CD8-positive, alpha-beta memory T cell (primary cell): ENCODE data around the gene TAL1. TPM values are rescaled to one million over a fixed set of nuclear protein-coding genes. Genes with fewer than 3 reads are reported as not detected.
A peak's percentile ranks its signal among the peaks of the same experiment; 100 is the strongest.

Experiments used
- CTCF ChIA-PET: fragments of 350-600 bp; sonication (Branson Sonifier 250); formaldehyde crosslinking; loops from one replicate; lab custom pipeline; 2021; ENCODE audit warnings: antibody characterized with exemption; lab: Charles Lee
- POLR2A ChIA-PET: fragments of 350-600 bp; sonication (Branson Sonifier 250); formaldehyde crosslinking; loops from one replicate; lab custom pipeline; 2021; ENCODE audit warnings: antibody characterized with exemption; lab: Charles Lee
- DNase-seq, 5 donors: peaks; one replicate each; pipeline versions ENCODE4 v3.0.0 to v3.0.0-alpha.2; 2020 to 2022; ENCODE audit warnings: mixed read lengths in 1 of 5
- H3K27ac ChIP-seq: one replicate; pipeline ENCODE4 v1.7.0; 2013; ENCODE audit warnings: low read depth, mild to moderate bottlenecking, low read length, moderate library complexity
- H3K27me3 ChIP-seq: 2 replicates; pipeline ENCODE4 v1.7.0; 2013; ENCODE audit warnings: low read length, mild to moderate bottlenecking; ENCODE audit not compliant: insufficient read depth, poor library complexity, severe bottlenecking
- H3K36me3 ChIP-seq: 2 replicates; pipeline ENCODE4 v1.7.0; 2013; ENCODE audit warnings: mild to moderate bottlenecking, low read length, moderate library complexity; ENCODE audit not compliant: insufficient read depth
- H3K4me1 ChIP-seq: 2 replicates; pipeline ENCODE4 v1.7.0; 2013; ENCODE audit warnings: mild to moderate bottlenecking, low read length, moderate library complexity; ENCODE audit not compliant: insufficient read depth
- H3K4me3 ChIP-seq: 2 replicates; pipeline ENCODE4 v1.7.0; 2013; ENCODE audit warnings: mild to moderate bottlenecking, low read length
- H3K9me3 ChIP-seq: 2 replicates; pipeline ENCODE4 v1.7.0; 2013; ENCODE audit warnings: mild to moderate bottlenecking, low read length
- H3K27ac Mint-ChIP-seq, 8 donors: one replicate each; pipeline ENCODE4 v1.8.0; 2020 to 2021; ENCODE audit warnings: mixed read lengths in 8 of 8, mild to moderate bottlenecking in 6 of 8, inconsistent platforms in 3 of 8, moderate library complexity in 3 of 8
- H3K27me3 Mint-ChIP-seq, 2 donors: one replicate each; pipeline ENCODE4 v1.8.0; 2020 to 2021; ENCODE audit warnings: mixed read lengths in 2 of 2, mild to moderate bottlenecking in 1 of 2, moderate library complexity in 1 of 2
- H3K36me3 Mint-ChIP-seq, 3 donors: one replicate each; pipeline ENCODE4 v1.8.0; 2020 to 2021; ENCODE audit warnings: mixed read lengths in 3 of 3, inconsistent platforms in 1 of 3, mild to moderate bottlenecking in 1 of 3
- H3K4me1 Mint-ChIP-seq, 3 donors: one replicate each; pipeline ENCODE4 v1.8.0; 2020 to 2021; ENCODE audit warnings: mixed read lengths in 3 of 3, inconsistent platforms in 1 of 3, mild to moderate bottlenecking in 1 of 3
- H3K4me3 Mint-ChIP-seq, 7 donors: one replicate each; pipeline ENCODE4 v1.8.0; 2020 to 2021; ENCODE audit warnings: mixed read lengths in 7 of 7, mild to moderate bottlenecking in 6 of 7, moderate library complexity in 4 of 7, inconsistent platforms in 2 of 7
- H3K9me3 Mint-ChIP-seq, 5 donors: one replicate each; pipeline ENCODE4 v1.8.0; 2020 to 2022; ENCODE audit warnings: mixed read lengths in 5 of 5, mild to moderate bottlenecking in 3 of 5, moderate library complexity in 2 of 5, inconsistent platforms in 1 of 5
- polyA plus RNA-seq: library from polyadenylated mRNA; unstranded; fragments of 300-500 nt; fragmentation: Illumina TruSeq; gene quantifications from one replicate; pipeline ENCODE4 v1.2.3, GENCODE V29; 2021
- total RNA-seq, 2 experiments: library from RNA; stranded (reverse); gene quantifications; one replicate each; pipeline ENCODE4 v1.2.3, GENCODE V29; 2021

Gene TAL1
- total and polyA plus RNA-seq, 3 experiments from 2014 or later: not detected

DNA sequence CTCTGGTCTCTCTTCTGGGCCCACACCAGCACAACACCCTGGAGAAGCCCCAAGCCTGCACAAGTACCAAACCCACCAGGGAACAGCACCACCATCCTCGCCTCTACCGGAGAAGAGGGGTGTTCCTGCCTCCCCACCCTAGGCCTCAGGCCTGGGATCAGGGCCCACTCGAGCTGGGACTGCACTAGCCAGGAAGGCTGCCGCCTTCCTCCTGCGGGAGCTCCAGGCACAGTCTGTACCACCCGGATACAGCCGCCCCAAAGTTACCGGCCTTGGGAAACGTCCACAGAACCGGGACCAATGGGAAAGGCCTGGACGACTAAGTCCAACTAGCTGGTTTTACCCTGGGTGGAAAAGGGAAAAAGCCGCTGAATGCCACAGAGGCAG lies 3.4 kb downstream of the TAL1 start:
- Histone ChIP-seq H3K27me3 (peaks cover 68% of the 10 kb centered on the region), H3K36me3 (no peaks in the 10 kb centered on the region), H3K4me1 (peaks cover 24% of the 10 kb centered on the region), H3K4me3 (no peak overlapping the region), H3K9me3 (no peaks in the 10 kb centered on the region), H3K27ac (peak overlapping the region; percentile 85)
- CTCF ChIA-PET: interaction anchor here (1.5 kb wide), 2 partner anchors 9 to 35 kb away, joined by 4 read pairs; no protein-coding TSS in a partner anchor
- Mint-ChIP-seq H3K36me3 (peaks cover 0 to 3% (median 0%) of the 10 kb centered on the region in 3 donors), H3K4me1 (peaks cover 27 to 42% (median 40%) of the 10 kb centered on the region in 3 donors), H3K27me3 (peaks cover 55 to 72% of the 10 kb centered on the region in 2 donors), H3K27ac (peak overlapping the region in 1 of 8 donors; percentile 34), H3K4me3 (no peak overlapping the region), H3K9me3 (peaks cover 0 to 3% (median 0%) of the 10 kb centered on the region in 5 donors)
- no peak for DNase-seq
- POLR2A ChIA-PET: no interaction called here

DNA sequence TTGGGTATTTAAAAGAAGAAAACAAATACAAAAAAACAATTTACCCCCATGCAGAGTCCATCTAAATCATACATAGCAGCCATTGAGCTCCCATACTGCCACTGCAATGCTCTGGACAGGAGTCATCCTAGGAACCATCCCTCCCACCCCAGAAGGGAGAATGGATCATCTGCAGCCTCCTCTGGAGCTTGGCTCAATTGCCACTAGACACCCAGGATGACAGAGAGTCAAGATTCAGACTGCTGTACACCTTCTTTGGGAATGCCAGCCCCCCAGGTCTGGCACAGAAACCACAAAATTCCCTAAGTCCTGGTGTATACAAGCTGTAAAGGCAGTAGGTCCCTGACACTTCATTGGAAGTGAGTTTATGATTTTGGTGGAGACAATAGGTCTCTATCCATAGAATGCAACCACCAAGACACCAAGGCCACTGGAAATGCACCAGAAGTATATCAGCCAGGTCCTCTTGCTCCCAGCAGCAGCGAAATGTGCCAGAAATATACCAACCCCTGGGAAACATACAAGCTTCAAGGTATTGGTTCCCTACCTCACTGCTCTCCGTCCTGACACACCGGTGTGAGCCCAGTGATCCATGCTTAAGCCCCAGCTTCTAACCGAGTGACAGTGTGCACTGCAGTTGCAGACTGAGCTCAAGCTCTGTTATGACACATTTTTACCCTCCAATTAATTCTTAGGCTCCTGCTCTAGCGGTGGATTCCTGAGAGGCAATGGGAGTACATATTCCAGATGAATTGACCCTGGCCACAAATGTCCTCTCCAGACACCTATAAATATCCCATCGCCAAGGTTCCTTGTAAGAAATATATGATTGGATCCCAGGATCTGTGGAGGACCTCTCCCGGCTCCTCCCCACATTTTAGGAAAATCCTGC lies 4.4 kb downstream of the TAL1 start:
- ChIA-PET POLR2A (no interaction called here), CTCF (interaction anchor here (1.5 kb wide), 2 partner anchors 10 to 34 kb away, joined by 4 read pairs; no protein-coding TSS in a partner anchor)
- H3K4me3 Mint-ChIP-seq: no peak overlapping the region

GRCh38 chr1:47226839-47227215 lies 5.2 kb downstream of the TAL1 start:
- Histone ChIP-seq H3K4me3 (no peak overlapping the region), H3K27ac (no peak overlapping the region), H3K27me3 (peaks cover 56% of the 10 kb centered on the region), H3K9me3 (no peaks in the 10 kb centered on the region), H3K4me1 (peaks cover 24% of the 10 kb centered on the region), H3K36me3 (no peaks in the 10 kb centered on the region)
- DNase-seq: no peak
- H3K4me3 Mint-ChIP-seq: no peak overlapping the region
- peaks cover 43 to 56% of the 10 kb centered on the region in 2 donors for H3K27me3 Mint-ChIP-seq
- no peak overlapping the region for H3K27ac Mint-ChIP-seq
- peaks cover 0 to 3% (median 0%) of the 10 kb centered on the region in 3 donors for H3K36me3 Mint-ChIP-seq
- H3K4me1 Mint-ChIP-seq: peaks cover 23 to 33% (median 30%) of the 10 kb centered on the region in 3 donors
- ChIA-PET CTCF (no interaction called here), POLR2A (no interaction called here)
- H3K9me3 Mint-ChIP-seq: peaks cover 0 to 3% (median 0%) of the 10 kb centered on the region in 5 donors

More for the DNA sequence above, 4.4 kb downstream of the TAL1 start:
- H3K4me3 ChIP-seq: peak overlapping the region; percentile 8
- Mint-ChIP-seq H3K27ac (no peak overlapping the region), H3K4me1 (peaks cover 26 to 38% (median 35%) of the 10 kb centered on the region in 3 donors), H3K27me3 (peaks cover 46 to 62% of the 10 kb centered on the region in 2 donors), H3K9me3 (peaks cover 0 to 3% (median 0%) of the 10 kb centered on the region in 5 donors), H3K36me3 (peaks cover 0 to 3% (median 0%) of the 10 kb centered on the region in 3 donors)
- no peaks in the 10 kb centered on the region for H3K36me3 ChIP-seq
- H3K27me3 ChIP-seq: peaks cover 60% of the 10 kb centered on the region
- peaks cover 24% of the 10 kb centered on the region for H3K4me1 ChIP-seq
- H3K27ac ChIP-seq: peak overlapping the region; percentile 85
- no peak for DNase-seq
- no peaks in the 10 kb centered on the region for H3K9me3 ChIP-seq

GRCh38 chr1:47226121-47226838 lies 5.7 kb downstream of the TAL1 start:
- Histone ChIP-seq H3K27me3 (peaks cover 51% of the 10 kb centered on the region), H3K4me1 (peaks cover 19% of the 10 kb centered on the region), H3K27ac (no peak overlapping the region), H3K36me3 (no peaks in the 10 kb centered on the region), H3K9me3 (no peaks in the 10 kb centered on the region), H3K4me3 (no peak overlapping the region)
- peak overlapping the region; percentile 56 to 90 (median 65) for H3K4me3 Mint-ChIP-seq
- H3K9me3 Mint-ChIP-seq: peaks cover 0 to under 1% (median 0%) of the 10 kb centered on the region in 5 donors
- POLR2A ChIA-PET: no interaction called here
- peaks cover 18 to 28% (median 24%) of the 10 kb centered on the region in 3 donors for H3K4me1 Mint-ChIP-seq
- H3K36me3 Mint-ChIP-seq: no peaks in the 10 kb centered on the region
- H3K27ac Mint-ChIP-seq: peak overlapping the region in 2 of 8 donors; percentile 6 to 51
- CTCF ChIA-PET: no interaction called here
- no peak for DNase-seq
- peaks cover 43 to 52% of the 10 kb centered on the region in 2 donors for H3K27me3 Mint-ChIP-seq

DNA sequence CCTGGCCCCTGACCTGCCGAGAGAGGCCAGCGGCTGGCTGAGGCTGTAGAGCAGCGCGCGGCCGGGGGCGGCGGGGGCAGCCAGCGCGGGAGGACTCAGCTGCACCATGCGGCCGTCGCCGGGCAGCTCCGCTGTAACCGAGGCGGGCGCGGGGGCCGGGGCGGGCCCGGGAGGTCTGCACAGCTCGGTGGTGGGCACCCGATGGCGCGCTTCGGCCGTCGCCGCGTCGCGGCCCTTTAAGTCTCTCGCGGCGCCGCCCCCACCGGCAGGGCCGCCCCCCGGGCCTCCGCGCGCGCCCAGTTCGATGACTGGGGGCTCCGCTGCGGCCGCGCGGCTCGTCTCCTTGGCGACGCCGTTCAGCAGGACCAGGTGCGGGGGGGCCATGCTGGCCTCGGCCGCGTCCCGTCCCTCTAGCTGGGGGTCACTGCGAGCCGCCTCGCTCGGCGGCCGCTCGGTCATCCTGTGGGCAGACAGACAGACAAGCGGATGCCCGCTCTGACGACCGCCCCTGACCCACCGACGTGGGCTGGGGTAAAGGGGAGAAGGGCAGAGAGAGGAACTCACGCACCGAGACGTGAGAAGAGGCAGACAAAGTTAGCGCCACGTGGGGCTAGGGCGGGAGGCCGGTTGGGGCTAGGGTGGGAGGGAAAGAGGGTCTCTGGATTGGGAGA lies 6.5 kb downstream of the TAL1 start:
- no peak for DNase-seq
- no peak overlapping the region for H3K27ac ChIP-seq
- H3K4me3 Mint-ChIP-seq: peak overlapping the region; percentile 56 to 90 (median 65)
- peak overlapping the region in 2 of 8 donors; percentile 6 to 21 for H3K27ac Mint-ChIP-seq
- no peaks in the 10 kb centered on the region for H3K36me3 Mint-ChIP-seq
- peaks cover 44 to 53% of the 10 kb centered on the region in 2 donors for H3K27me3 Mint-ChIP-seq
- POLR2A ChIA-PET: no interaction called here
- CTCF ChIA-PET: no interaction called here
- no peaks in the 10 kb centered on the region for H3K9me3 ChIP-seq
- peaks cover 12% of the 10 kb centered on the region for H3K4me1 ChIP-seq
- no peaks in the 10 kb centered on the region for H3K9me3 Mint-ChIP-seq
- H3K4me1 Mint-ChIP-seq: peaks cover 14 to 20% (median 18%) of the 10 kb centered on the region in 3 donors
- no peak overlapping the region for H3K4me3 ChIP-seq
- H3K36me3 ChIP-seq: no peaks in the 10 kb centered on the region
- H3K27me3 ChIP-seq: peaks cover 44% of the 10 kb centered on the region

- ChIA-PET POLR2A (no interaction called here), CTCF (no interaction called here)
- no peak overlapping the region for H3K4me3 ChIP-seq
- H3K9me3 ChIP-seq: no peaks in the 10 kb centered on the region
- no peaks in the 10 kb centered on the region for H3K36me3 Mint-ChIP-seq
- H3K4me1 Mint-ChIP-seq: peaks cover 7 to 13% (median 10%) of the 10 kb centered on the region in 3 donors
- peaks cover 5% of the 10 kb centered on the region for H3K4me1 ChIP-seq
- peaks cover 36% of the 10 kb centered on the region for H3K27me3 ChIP-seq
- no peaks in the 10 kb centered on the region for H3K36me3 ChIP-seq
- no peak overlapping the region for H3K4me3 Mint-ChIP-seq
- no peak overlapping the region for H3K27ac ChIP-seq
- no peak for DNase-seq
- peaks cover 42 to 52% of the 10 kb centered on the region in 2 donors for H3K27me3 Mint-ChIP-seq
- H3K27ac Mint-ChIP-seq: no peak overlapping the region
- no peaks in the 10 kb centered on the region for H3K9me3 Mint-ChIP-seq
These were observed 7.2 kb downstream of the TAL1 start for GRCh38 chr1:47224676-47225399.

- ChIA-PET POLR2A (no interaction called here), CTCF (no interaction called here)
- H3K27me3 Mint-ChIP-seq: peaks cover 36 to 45% of the 10 kb centered on the region in 2 donors
- peaks cover 3 to 6% (median 6%) of the 10 kb centered on the region in 3 donors for H3K4me1 Mint-ChIP-seq
- Histone ChIP-seq H3K27me3 (peaks cover 29% of the 10 kb centered on the region), H3K4me1 (no peaks in the 10 kb centered on the region), H3K27ac (no peak overlapping the region), H3K36me3 (no peaks in the 10 kb centered on the region), H3K4me3 (no peak overlapping the region), H3K9me3 (no peaks in the 10 kb centered on the region)
- no peak overlapping the region for H3K4me3 Mint-ChIP-seq
- H3K27ac Mint-ChIP-seq: no peak overlapping the region
- no peak for DNase-seq
- H3K36me3 Mint-ChIP-seq: no peaks in the 10 kb centered on the region
- H3K9me3 Mint-ChIP-seq: no peaks in the 10 kb centered on the region
These were observed 7.9 kb downstream of the TAL1 start for GRCh38 chr1:47223921-47224675.
